NCI-H1092 treated with DMSO at 0.1 percent for 48 hours (cell line): ENCODE results near the gene ZNF496.
"Not testable (repeated sequence)": the region's sequence is repeated elsewhere in the genome, so short reads cannot be mapped to it uniquely, and the experiment has no call there.

Experiments used
- DNase-seq: peaks from one replicate; lab custom pipeline; 2025; lab: John Stamatoyannopoulos, UW

Gene ZNF496

GRCh38 chr1:247359559-247359958, 27.9 kb upstream of the ZNF496 start:
- no peak for DNase-seq

- DNase-seq = no peak
Observed at GRCh38 chr1:247358920-247359319, 27.3 kb upstream of the ZNF496 start.

- DNase-seq = no peak
Observed at GRCh38 chr1:247357781-247358211, 26.1 kb upstream of the ZNF496 start.

GRCh38 chr1:247357052-247357780, 25.5 kb upstream of the ZNF496 start:
- DNase-seq = no peak

GRCh38 chr1:247355160-247355559, 23.5 kb upstream of the ZNF496 start:
- DNase-seq = not testable (repeated sequence)

- no peak for DNase-seq
Observed at GRCh38 chr1:247352175-247352574, 20.5 kb upstream of the ZNF496 start.

GRCh38 chr1:247350587-247350986, 18.9 kb upstream of the ZNF496 start:
- no peak for DNase-seq

- no peak for DNase-seq
Observed at GRCh38 chr1:247347477-247348222, 16.0 kb upstream of the ZNF496 start.

- no peak for DNase-seq
Observed at GRCh38 chr1:247345881-247346280, 14.2 kb upstream of the ZNF496 start.

- no peak for DNase-seq
Observed at GRCh38 chr1:247343801-247344200, 12.1 kb upstream of the ZNF496 start.

GRCh38 chr1:247338723-247339275, 7.1 kb upstream of the ZNF496 start:
- DNase-seq = no peak

- DNase-seq = no peak
Observed at GRCh38 chr1:247337961-247338360, 6.3 kb upstream of the ZNF496 start.

GRCh38 chr1:247337250-247337746, 5.6 kb upstream of the ZNF496 start:
- DNase-seq = no peak

GRCh38 chr1:247336390-247336789, 4.7 kb upstream of the ZNF496 start:
- DNase-seq = peak; percentile 48

GRCh38 chr1:247335882-247336281, 4.2 kb upstream of the ZNF496 start:
- no peak for DNase-seq

- DNase-seq = no peak
Observed at GRCh38 chr1:247334378-247335133, 2.9 kb upstream of the ZNF496 start.

GRCh38 chr1:247332623-247333361, 1.1 kb upstream of the ZNF496 start:
- DNase-seq = peak; percentile 23

GRCh38 chr1:247332215-247332622, 552 bp upstream of the ZNF496 start:
- peak; percentile 51 for DNase-seq

GRCh38 chr1:247331172-247331524, 519 bp downstream of the ZNF496 start:
- peak; percentile 80 for DNase-seq

GRCh38 chr1:247330548-247331171, 1.0 kb downstream of the ZNF496 start:
- no peak for DNase-seq

GRCh38 chr1:247329097-247329617, 2.5 kb downstream of the ZNF496 start:
- no peak for DNase-seq
